Endothelial cell of umbilical vein (primary cell): ENCODE data around the gene GPR61. TPM values are rescaled to one million over a fixed set of nuclear protein-coding genes. Genes with fewer than 3 reads are reported as not detected.

ENCODE experiments used
- BruUV-seq: library from RNA; stranded (reverse); fragments of 400-500 nt; replicated peaks from 2 replicates; lab custom pipeline; 2021; lab: Mats Ljungman, UMichigan
- CTCF ChIA-PET: fragments of 300-600, 350-600 bp; sonication (Branson Sonifier 250); formaldehyde crosslinking; loops from one replicate; lab custom pipeline; 2021; ENCODE audit warnings: antibody characterized with exemption, inconsistent platforms; lab: Charles Lee
- POLR2A ChIA-PET: fragments of 300-600, 350-600 bp; sonication (Branson Sonifier 250); formaldehyde crosslinking; loops from one replicate; lab custom pipeline; 2021; ENCODE audit warnings: antibody characterized with exemption, inconsistent platforms; lab: Charles Lee
- DNase-seq: peaks from one replicate; pipeline ENCODE4 v3.0.0-alpha.2; 2011; ENCODE audit warnings: low read depth, low spot score
- FAIRE-seq: peaks from 2 replicates; lab custom pipeline; 2011; peaks lifted over from hg19 to GRCh38; lab: Jason Lieb, UNC
- H2AFZ ChIP-seq: 2 replicates; pipeline ENCODE4 v1.6.0; 2012; ENCODE audit warnings: low read depth, low read length, control low read depth, inconsistent platforms
- H3K27ac ChIP-seq: 2 replicates; pipeline ENCODE4 v1.5.1; 2011; ENCODE audit warnings: low read depth, mild to moderate bottlenecking, control low read depth, low read length, moderate library complexity; ENCODE audit not compliant: insufficient read depth
- H3K27me3 ChIP-seq, 2 experiments: 2 replicates each; pipeline versions ENCODE4 v1.6.0 to v1.6.1; 2011; ENCODE audit warnings: low read length in 2 of 2, mixed read lengths in 1 of 2; ENCODE audit not compliant: control insufficient read depth in 2 of 2, insufficient read depth in 2 of 2
- H3K36me3 ChIP-seq, 2 experiments: 2 replicates in 1 of 2; 3 replicates in 1 of 2; pipeline ENCODE4 v1.5.1; 2011; ENCODE audit warnings: low read length in 2 of 2, mild to moderate bottlenecking in 1 of 2, moderate library complexity in 1 of 2; ENCODE audit not compliant: control insufficient read depth in 2 of 2, insufficient read depth in 2 of 2; ENCODE audit errors: extremely low read depth in 1 of 2
- H3K4me1 ChIP-seq: 3 replicates; pipeline ENCODE4 v1.5.1; 2011; ENCODE audit warnings: mild to moderate bottlenecking, low read length; ENCODE audit not compliant: control insufficient read depth, insufficient read depth; ENCODE audit errors: extremely low read depth
- H3K4me2 ChIP-seq: 2 replicates; pipeline ENCODE4 v1.6.1; 2011; ENCODE audit warnings: low read length, control low read depth, mixed read lengths; ENCODE audit not compliant: insufficient read depth
- H3K4me3 ChIP-seq, 3 experiments: fragments of 200-600 bp in 1 of 3; sonication (generic), shearing (Covaris generic) in 1 of 3; replicated peaks in 1 of 3; 2 replicates each; pipeline ENCODE4 v1.5.1; 2011 to 2016; ENCODE audit warnings: control low read depth in 3 of 3, low read length in 3 of 3, mild to moderate bottlenecking in 2 of 3, inconsistent platforms in 1 of 3, low read depth in 1 of 3, moderate library complexity in 1 of 3; ENCODE audit not compliant: insufficient read depth in 1 of 3
- H3K79me2 ChIP-seq: 2 replicates; pipeline ENCODE4 v1.6.0; 2012; ENCODE audit warnings: low read length, inconsistent platforms; ENCODE audit not compliant: control insufficient read depth, insufficient read depth
- H3K9ac ChIP-seq: replicated peaks from 2 replicates; pipeline ENCODE3; 2011; ENCODE audit warnings: low read length, control low read depth; ENCODE audit not compliant: insufficient read depth; ENCODE audit errors: extremely low read depth
- H3K9me1 ChIP-seq: replicated peaks from 3 replicates; pipeline ENCODE4 v1.6.0; 2011; ENCODE audit warnings: mild to moderate bottlenecking, low read length; ENCODE audit not compliant: control insufficient read depth, insufficient read depth; ENCODE audit errors: extremely low read depth
- H3K9me3 ChIP-seq: replicated peaks from 2 replicates; pipeline ENCODE4 v1.5.1; 2012; ENCODE audit warnings: low read length, inconsistent platforms; ENCODE audit not compliant: control insufficient read depth, insufficient read depth
- H4K20me1 ChIP-seq: replicated peaks from 2 replicates; pipeline ENCODE3; 2011; ENCODE audit warnings: mild to moderate bottlenecking, low read length; ENCODE audit not compliant: control insufficient read depth, insufficient read depth; ENCODE audit errors: extremely low read depth
- FOS ChIP-seq: IDR thresholded peaks from 2 replicates; pipeline ENCODE4 v1.6.1; 2011; ENCODE audit warnings: mild to moderate bottlenecking, low read length, moderate library complexity, borderline replicate concordance; ENCODE audit not compliant: insufficient read depth
- JUN ChIP-seq: IDR thresholded peaks from 2 replicates; pipeline ENCODE4 v1.6.1; 2011; ENCODE audit warnings: borderline replicate concordance, low read depth; ENCODE audit not compliant: insufficient read length, insufficient read depth
- MYC ChIP-seq: IDR thresholded peaks from one replicate; pipeline ENCODE4 v1.6.1; 2011; ENCODE audit warnings: mild to moderate bottlenecking, low read depth, low read length
- dilution Hi-C: fragments of 300-500 bp; cut with MboI; formaldehyde crosslinking; loops from one replicate; pipeline ENCODE4 v1.15.0; 2019; ENCODE audit warnings: low sequenced_read_pairs; ENCODE audit not compliant: extremely low pct_ligation_motif_present
- intact Hi-C: fragments of 100-400 bp; cut with micrococcal nuclease; formaldehyde crosslinking; loops from one replicate; pipeline ENCODE4 v1.10.0; 2022
- polyA plus RNA-seq, 4 experiments: library from polyadenylated mRNA; depleted of rRNA in 3 of 4; stranded (reverse) in 3 of 4; unstranded in 1 of 4; fragments of >200 nt; gene quantifications; 2 replicates each; pipeline versions ENCODE4 v1.2.1 to v1.2.3, GENCODE V29; 2011 to 2012; ENCODE audit warnings: missing spikeins in 1 of 4
- total RNA-seq: library from RNA; stranded (reverse); gene quantifications from 2 replicates; pipeline ENCODE4 v1.2.3, GENCODE V29; 2021
- TF ChIP-seq, protein P1 (sequence below), 2 donors: IDR thresholded peaks; 1 replicate in 1 of 2; 2 replicates in 1 of 2; pipeline ENCODE4 v1.5.1; 2011; ENCODE audit warnings: low read length in 2 of 2, mild to moderate bottlenecking in 2 of 2, moderate library complexity in 2 of 2, control low read depth in 1 of 2, inconsistent platforms in 1 of 2, low read depth in 1 of 2; ENCODE audit not compliant: insufficient read depth in 1 of 2; ENCODE audit errors: extremely low read depth in 1 of 2

GPR61 gene
- total and polyA plus RNA-seq, 2 donors (not counting 3 experiments of a cell fraction or from before 2014, with no cell fraction given): not detected

DNA sequence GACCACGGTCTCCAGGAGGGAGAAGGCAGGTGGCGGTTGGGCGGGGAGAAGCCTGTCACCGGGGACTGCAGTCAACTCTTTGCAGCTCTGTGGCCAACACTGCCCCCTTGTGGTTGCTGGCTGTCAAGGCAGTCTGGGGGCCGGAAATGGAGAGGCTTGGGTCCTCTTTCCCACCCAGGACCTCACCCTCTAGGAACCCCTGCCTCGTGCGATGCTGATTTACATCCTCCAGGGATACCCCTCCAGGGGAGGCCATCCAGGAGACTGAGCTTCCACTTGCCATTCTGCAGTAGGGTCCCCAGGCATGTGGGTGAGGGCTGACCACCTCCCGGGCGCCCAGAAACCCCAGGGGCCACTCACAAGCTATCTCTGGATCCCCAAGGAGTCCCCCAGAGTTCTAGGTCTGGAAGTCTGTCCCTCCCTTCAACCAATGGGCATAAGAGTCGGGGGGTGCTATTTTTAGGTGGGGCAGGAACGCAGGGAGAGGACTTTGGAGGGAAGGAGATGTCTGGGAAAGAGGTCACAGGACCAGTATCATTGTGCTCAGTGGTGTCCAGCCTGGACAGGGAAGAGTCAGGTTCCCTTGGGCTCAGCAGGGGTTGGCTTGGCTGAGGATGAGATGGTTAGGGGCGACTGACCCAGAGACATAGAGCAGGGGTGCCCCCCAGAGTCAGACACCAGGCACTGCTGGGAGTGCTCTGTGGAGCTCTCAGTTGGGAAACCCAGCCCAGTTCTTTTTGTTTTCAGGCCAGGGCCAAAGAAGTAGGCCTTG, 7.1 kb upstream of the GPR61 start:
- Histone ChIP-seq H3K27ac (no peak overlapping the region), H3K79me2 (no peaks in the 10 kb centered on the region), H3K4me3 (no peak overlapping the region), H4K20me1 (no peaks in the 10 kb centered on the region), H3K9me3 (no peaks in the 10 kb centered on the region), H3K4me1 (peaks cover 4% of the 10 kb centered on the region), H3K36me3 (no peaks in the 10 kb centered on the region), H3K4me2 (no peak overlapping the region), H3K27me3 (peaks cover under 1 to 4% of the 10 kb centered on the region in 2 experiments), H3K9ac (no peak overlapping the region), H2AFZ (peak overlapping the region; percentile 63), H3K9me1 (no peaks in the 10 kb centered on the region)
- DNase-seq (peak; percentile 67), FAIRE-seq (peak; percentile 89)
- dilution Hi-C loops (no loop called here), intact Hi-C loops (loop anchor here (1.0 to 2.0 kb wide), 3 partner anchors 34 to 42 kb away; partner anchors contain the start of gene CYB561D1)
- POLR2A ChIA-PET: interaction anchor here (0.6 to 1.3 kb wide), 3 partner anchors 14 to 107 kb away, joined by 3 to 4 read pairs (median 3); partner anchors contain the start of gene PSMA5
- TF ChIP-seq JUN (no peak), FOS (no peak), MYC (no peak)
- TF ChIP-seq, protein P1, sequence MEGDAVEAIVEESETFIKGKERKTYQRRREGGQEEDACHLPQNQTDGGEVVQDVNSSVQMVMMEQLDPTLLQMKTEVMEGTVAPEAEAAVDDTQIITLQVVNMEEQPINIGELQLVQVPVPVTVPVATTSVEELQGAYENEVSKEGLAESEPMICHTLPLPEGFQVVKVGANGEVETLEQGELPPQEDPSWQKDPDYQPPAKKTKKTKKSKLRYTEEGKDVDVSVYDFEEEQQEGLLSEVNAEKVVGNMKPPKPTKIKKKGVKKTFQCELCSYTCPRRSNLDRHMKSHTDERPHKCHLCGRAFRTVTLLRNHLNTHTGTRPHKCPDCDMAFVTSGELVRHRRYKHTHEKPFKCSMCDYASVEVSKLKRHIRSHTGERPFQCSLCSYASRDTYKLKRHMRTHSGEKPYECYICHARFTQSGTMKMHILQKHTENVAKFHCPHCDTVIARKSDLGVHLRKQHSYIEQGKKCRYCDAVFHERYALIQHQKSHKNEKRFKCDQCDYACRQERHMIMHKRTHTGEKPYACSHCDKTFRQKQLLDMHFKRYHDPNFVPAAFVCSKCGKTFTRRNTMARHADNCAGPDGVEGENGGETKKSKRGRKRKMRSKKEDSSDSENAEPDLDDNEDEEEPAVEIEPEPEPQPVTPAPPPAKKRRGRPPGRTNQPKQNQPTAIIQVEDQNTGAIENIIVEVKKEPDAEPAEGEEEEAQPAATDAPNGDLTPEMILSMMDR (IDR thresholded peaks at IDR 0.05; ENCODE audit: extremely low read depth in 1 of 2, insufficient read depth in 1 of 2, low read depth in 1 of 2, low read length in 2 of 2): peak; percentile 86 to 97
- CTCF ChIA-PET: interaction anchor here (0.5 to 18.7 kb wide), 52 partner anchors 9 to 889 kb away, joined by 3 to 955 read pairs (median 6); partner anchors contain the start of genes AHCYL1, AMIGO1, ATXN7L2 and CYB561D1
- no TSS peak for BruUV-seq
